Smooth muscle cell (in vitro differentiated cells): ENCODE data around the gene ATXN7L3. TPM values are rescaled to one million over a fixed set of nuclear protein-coding genes. Genes with fewer than 3 reads are reported as not detected.

Experiments used
- DNase-seq: peaks from one replicate; lab custom pipeline; 2025; ENCODE audit not compliant: unreplicated experiment; lab: John Stamatoyannopoulos, UW
- H2AFZ ChIP-seq: fragments of 200-600 bp; sonication (generic); 2 replicates; pipeline ENCODE4 v1.6.0; 2016; ENCODE audit warnings: antibody characterized with exemption, low read depth, mild to moderate bottlenecking
- H3F3A ChIP-seq: fragments of 200-600 bp; sonication (generic); 2 replicates; pipeline ENCODE4 v1.6.0; 2017; ENCODE audit warnings: antibody characterized with exemption, low read depth
- H3K27ac ChIP-seq: fragments of 200-600 bp; sonication (generic); 2 replicates; pipeline ENCODE4 v1.5.1; 2016; ENCODE audit warnings: low read depth, mild to moderate bottlenecking
- H3K27me3 ChIP-seq: fragments of 200-600 bp; sonication (generic); 2 replicates; pipeline ENCODE4 v1.6.1; 2016; ENCODE audit warnings: low read depth, mild to moderate bottlenecking
- H3K36me3 ChIP-seq: fragments of 200-600 bp; sonication (generic); 2 replicates; pipeline ENCODE4 v1.5.1; 2016; ENCODE audit warnings: low read depth
- H3K4me1 ChIP-seq: fragments of 200-600 bp; sonication (generic); 2 replicates; pipeline ENCODE4 v1.5.1; 2016; ENCODE audit warnings: low read depth
- H3K4me2 ChIP-seq: fragments of 200-600 bp; sonication (generic); 2 replicates; pipeline ENCODE4 v1.6.0; 2016; ENCODE audit warnings: mild to moderate bottlenecking
- H3K4me3 ChIP-seq: fragments of 200-600 bp; sonication (generic); 2 replicates; pipeline ENCODE4 v1.5.1; 2016; ENCODE audit warnings: mild to moderate bottlenecking
- H3K79me2 ChIP-seq: fragments of 200-600 bp; sonication (generic); 2 replicates; pipeline ENCODE4 v1.6.0; 2016; ENCODE audit warnings: low read depth, mild to moderate bottlenecking
- H3K9ac ChIP-seq: fragments of 200-600 bp; sonication (generic); 2 replicates; pipeline ENCODE4 v1.6.0; 2016; ENCODE audit warnings: low read depth
- H3K9me3 ChIP-seq: fragments of 200-600 bp; sonication (generic); replicated peaks from 2 replicates; pipeline ENCODE4 v1.5.1; 2016; ENCODE audit warnings: low read depth
- H4K20me1 ChIP-seq: fragments of 200-600 bp; sonication (generic); 2 replicates; pipeline ENCODE4 v1.6.0; 2016; ENCODE audit warnings: low read depth
- WGBS: methylation state at CpG from one replicate; pipeline ENCODE4 v1.1.7; 2016; ENCODE audit warnings: low lambda C conversion rate; 5-methylcytosine and 5-hydroxymethylcytosine counted together
- polyA plus RNA-seq: library from polyadenylated mRNA; unstranded; fragments of >200 nt; fragmentation: Nextera tagmentation; extraction: Ambion mirVana; gene quantifications from 2 replicates; pipeline ENCODE4 v1.2.1, GENCODE V29; 2016
- total RNA-seq: library from RNA; depleted of rRNA; stranded (reverse); fragments of >200 nt; gene quantifications from 2 replicates; pipeline ENCODE4 v1.2.3, GENCODE V29; 2014
- TF ChIP-seq, protein P1 (sequence below): fragments of 200-600 bp; sonication (generic); IDR thresholded peaks from 2 replicates; pipeline ENCODE4 v1.5.1; 2017; ENCODE audit warnings: borderline replicate concordance, mild to moderate bottlenecking, antibody characterized with exemption; ENCODE audit not compliant: insufficient read depth, poor library complexity, severe bottlenecking

Gene ATXN7L3
- total and polyA plus RNA-seq, 2 experiments from 2014 or later, result 29.1 to 61.1 TPM

DNA sequence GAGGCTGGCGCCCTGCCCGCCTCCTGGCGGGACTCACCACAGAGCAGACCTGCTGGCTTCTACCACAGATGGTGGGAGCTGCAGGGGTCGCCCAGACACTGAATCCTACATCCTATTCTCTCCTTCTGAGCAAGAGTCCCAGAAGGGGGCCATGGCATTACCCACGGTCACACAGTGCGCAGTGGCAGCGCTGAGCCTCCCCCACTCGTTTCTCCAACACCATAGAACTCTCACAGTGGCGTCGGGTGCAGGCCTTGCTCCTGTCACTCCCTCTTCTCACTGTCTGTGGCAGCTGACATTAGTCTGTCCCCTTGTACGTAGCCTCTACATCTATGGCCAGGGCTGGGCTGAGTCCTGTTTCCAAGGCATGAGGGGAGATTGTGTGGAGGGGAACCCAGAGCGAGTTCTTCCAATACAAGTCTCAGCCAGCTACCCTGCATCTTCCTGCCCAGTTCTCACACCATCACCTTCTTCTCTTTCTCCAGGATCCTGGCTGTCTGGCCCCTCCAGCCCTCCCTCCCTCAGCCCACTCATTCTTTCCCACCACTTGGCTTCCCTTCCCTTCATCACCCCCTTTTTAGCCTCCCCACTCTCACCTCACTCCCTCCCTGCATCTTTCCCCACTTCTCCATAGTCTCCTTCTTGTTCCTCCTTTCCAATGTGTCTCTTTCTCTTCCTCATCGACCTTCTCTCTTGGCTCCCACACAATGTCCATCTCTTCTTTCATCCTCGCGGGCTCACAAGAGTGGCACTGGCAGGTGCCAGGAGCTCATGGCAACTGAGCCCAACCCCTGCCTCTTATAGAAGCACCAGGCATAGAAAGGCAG, 13.9 kb upstream of the ATXN7L3 start:
- H3K27me3 ChIP-seq, result no peaks in the 10 kb centered on the region
- peaks cover 40% of the 10 kb centered on the region for H4K20me1 ChIP-seq
- H3K9me3 ChIP-seq, result no peaks in the 10 kb centered on the region
- TF ChIP-seq, protein P1, sequence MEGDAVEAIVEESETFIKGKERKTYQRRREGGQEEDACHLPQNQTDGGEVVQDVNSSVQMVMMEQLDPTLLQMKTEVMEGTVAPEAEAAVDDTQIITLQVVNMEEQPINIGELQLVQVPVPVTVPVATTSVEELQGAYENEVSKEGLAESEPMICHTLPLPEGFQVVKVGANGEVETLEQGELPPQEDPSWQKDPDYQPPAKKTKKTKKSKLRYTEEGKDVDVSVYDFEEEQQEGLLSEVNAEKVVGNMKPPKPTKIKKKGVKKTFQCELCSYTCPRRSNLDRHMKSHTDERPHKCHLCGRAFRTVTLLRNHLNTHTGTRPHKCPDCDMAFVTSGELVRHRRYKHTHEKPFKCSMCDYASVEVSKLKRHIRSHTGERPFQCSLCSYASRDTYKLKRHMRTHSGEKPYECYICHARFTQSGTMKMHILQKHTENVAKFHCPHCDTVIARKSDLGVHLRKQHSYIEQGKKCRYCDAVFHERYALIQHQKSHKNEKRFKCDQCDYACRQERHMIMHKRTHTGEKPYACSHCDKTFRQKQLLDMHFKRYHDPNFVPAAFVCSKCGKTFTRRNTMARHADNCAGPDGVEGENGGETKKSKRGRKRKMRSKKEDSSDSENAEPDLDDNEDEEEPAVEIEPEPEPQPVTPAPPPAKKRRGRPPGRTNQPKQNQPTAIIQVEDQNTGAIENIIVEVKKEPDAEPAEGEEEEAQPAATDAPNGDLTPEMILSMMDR, result no peak
- H3K36me3 ChIP-seq, result peaks cover 3% of the 10 kb centered on the region
- WGBS, result 96% methylated on average over 15 of the region's 15 CpGs
- H2AFZ ChIP-seq, result no peak overlapping the region
- DNase-seq, result no peak
- H3F3A ChIP-seq, result peaks cover 3% of the 10 kb centered on the region
- no peak overlapping the region for H3K9ac ChIP-seq
- H3K4me3 ChIP-seq, result no peak overlapping the region
- no peak overlapping the region for H3K4me2 ChIP-seq
- peaks cover 20% of the 10 kb centered on the region for H3K79me2 ChIP-seq
- H3K27ac ChIP-seq, result no peak overlapping the region
- peaks cover 4% of the 10 kb centered on the region for H3K4me1 ChIP-seq

DNA sequence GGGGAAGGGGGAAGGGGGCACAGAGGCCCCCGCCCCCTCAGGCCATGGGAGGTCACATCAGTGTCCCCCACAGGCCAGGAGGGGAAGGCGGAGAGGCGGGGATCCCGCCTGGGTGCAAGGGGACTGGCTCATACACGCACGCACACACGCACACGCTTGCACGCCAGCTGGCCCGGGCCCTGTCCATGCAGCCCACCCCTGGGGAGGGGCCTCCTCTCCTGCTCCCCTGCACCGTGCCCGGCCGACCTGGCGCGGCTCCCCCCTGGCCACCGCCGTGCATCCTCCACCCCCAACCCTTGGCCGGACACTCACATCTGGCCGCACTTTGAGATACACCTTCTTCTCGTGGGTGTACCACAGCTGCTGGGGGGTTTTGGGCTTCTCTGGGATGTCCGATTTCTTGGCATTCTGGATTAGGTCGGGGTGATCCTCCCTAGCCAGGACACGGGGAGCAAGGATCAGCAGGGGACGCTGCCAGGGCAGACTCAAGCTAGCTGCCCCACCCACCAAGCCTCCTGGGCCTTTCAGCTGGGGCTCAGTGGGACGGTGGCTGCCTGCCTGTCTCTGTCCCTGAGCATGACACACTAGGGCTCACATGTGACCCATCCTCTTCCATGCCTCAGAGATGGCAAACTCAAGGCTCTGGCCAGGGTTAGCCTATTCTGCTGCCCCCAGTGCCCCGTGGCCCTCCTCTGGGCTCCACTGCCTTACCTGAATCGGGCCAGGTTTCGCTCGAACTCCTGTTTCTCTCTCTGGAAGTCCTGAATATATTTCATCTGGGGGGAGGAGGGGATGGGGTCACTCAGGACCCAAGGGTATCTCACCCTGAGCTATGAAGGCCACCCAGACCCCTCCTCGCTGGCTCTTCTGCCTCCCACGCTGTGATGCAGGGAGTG, 13.1 kb upstream of the ATXN7L3 start:
- Histone ChIP-seq H3K4me3 (no peak overlapping the region), H3F3A (peaks cover 6% of the 10 kb centered on the region), H3K79me2 (peaks cover 14% of the 10 kb centered on the region), H4K20me1 (peaks cover 40% of the 10 kb centered on the region), H3K4me1 (peaks cover 4% of the 10 kb centered on the region), H3K27ac (no peak overlapping the region), H2AFZ (no peak overlapping the region), H3K9ac (no peak overlapping the region), H3K9me3 (no peaks in the 10 kb centered on the region), H3K36me3 (peaks cover 5% of the 10 kb centered on the region), H3K27me3 (no peaks in the 10 kb centered on the region), H3K4me2 (no peak overlapping the region)
- WGBS, result 96% methylated on average over 28 of the region's 31 CpGs
- DNase-seq, result no peak
- TF ChIP-seq, protein P1, result no peak

DNA sequence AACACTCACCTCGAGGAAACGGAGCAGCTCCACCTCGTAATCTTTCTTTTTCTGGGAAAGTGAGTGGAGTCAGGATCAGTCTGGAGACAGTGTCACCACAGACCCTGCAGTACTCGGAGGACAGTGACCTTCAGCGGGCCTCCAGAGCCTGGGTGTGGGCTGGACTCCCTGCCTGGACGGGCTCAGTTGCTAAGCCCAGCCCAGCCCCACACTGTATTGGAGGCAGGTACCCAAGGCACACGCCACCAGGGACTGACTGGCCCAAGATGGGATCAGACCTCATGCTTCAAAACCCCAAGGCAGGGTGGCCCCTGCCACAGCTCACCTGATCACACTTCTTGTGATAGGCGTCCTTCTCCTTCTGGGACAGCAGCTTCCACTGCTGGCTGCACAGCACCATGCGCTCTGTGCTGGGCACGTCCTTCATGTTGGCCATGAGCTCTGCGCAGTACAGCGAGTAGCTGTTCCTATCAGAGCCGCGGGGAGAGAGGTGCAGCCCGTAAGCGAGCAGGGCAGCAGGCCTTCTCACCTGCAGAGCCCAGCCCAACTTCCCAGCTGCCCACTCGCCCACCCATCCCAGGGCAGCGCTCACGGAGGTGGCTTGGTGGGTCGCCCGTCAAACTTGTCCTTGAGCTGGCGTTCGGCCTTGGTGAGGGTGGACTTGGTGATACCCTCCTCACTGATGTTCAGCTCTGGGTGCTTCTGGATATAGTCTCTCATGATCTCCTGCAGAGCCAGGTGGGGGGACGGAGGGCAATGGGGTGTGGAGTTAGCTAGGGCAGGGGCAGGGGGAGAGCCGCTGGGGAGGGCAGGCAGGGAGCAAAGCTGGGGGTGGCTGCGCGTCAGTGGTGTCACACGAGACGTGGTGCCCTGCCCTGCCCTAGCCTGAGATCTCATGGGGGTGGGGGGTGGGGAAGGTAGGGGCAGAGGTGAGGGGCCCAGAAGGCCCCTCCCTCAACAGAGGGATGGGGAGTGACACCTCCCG, 11.9 kb upstream of the ATXN7L3 start:
- Histone ChIP-seq H3K79me2 (peaks cover 2% of the 10 kb centered on the region), H3K9ac (no peak overlapping the region), H3K4me2 (no peak overlapping the region), H3K27ac (no peak overlapping the region), H3K27me3 (no peaks in the 10 kb centered on the region), H4K20me1 (peaks cover 28% of the 10 kb centered on the region), H2AFZ (no peak overlapping the region), H3K4me3 (no peak overlapping the region), H3K36me3 (peaks cover 5% of the 10 kb centered on the region), H3K9me3 (no peaks in the 10 kb centered on the region), H3F3A (peaks cover 9% of the 10 kb centered on the region), H3K4me1 (peaks cover 4% of the 10 kb centered on the region)
- TF ChIP-seq, protein P1, result no peak
- DNase-seq, result no peak
- 95% methylated on average over 30 of the region's 30 CpGs for WGBS
